Mucosa of gallbladder (tissue), 1 donor: ENCODE results near the gene UNC119. TPM values are rescaled to one million over a fixed set of nuclear protein-coding genes. Genes with fewer than 3 reads are reported as not detected.

Experiments used
- DNase-seq: peaks from one replicate; pipeline ENCODE4 v3.0.0-alpha.2; 2020; ENCODE audit warnings: low spot score
- total RNA-seq: library from RNA; stranded (reverse); gene quantifications from one replicate; pipeline ENCODE4 v1.2.1, GENCODE V29; 2021
- donor health status: DM: no; HTN: no; CAD: no.

The UNC119 gene
- total RNA-seq, 1 donor from 2014 or later, result 44.0 TPM

- DNase-seq, result no peak
Measured at GRCh38 chr17:28499364-28499664, 53.1 kb downstream of the UNC119 start.

GRCh38 chr17:28498652-28499363 lies 53.6 kb downstream of the UNC119 start:
- DNase-seq, result no peak

- DNase-seq, result peak; percentile 89
Measured at GRCh38 chr17:28497931-28498330, 54.5 kb downstream of the UNC119 start.

Other genes with a start within 250 kb of the UNC119 start
- gene TMEM97, start 233.4 kb downstream of the UNC119 start, total RNA-seq, result 65.7 TPM
- 50.1 TPM for gene IFT20, start 217.2 kb downstream of the UNC119 start, total RNA-seq
- 60.2 TPM for gene TNFAIP1, start 216.9 kb downstream of the UNC119 start, total RNA-seq
- gene POLDIP2, start 195.1 kb downstream of the UNC119 start, total RNA-seq, result 88.8 TPM
- gene SEBOX, start 187.4 kb downstream of the UNC119 start, total RNA-seq, result not detected
- 424 TPM for gene VTN, start 182.3 kb downstream of the UNC119 start, total RNA-seq
- 27.8 TPM for gene SARM1, start 180.9 kb downstream of the UNC119 start, total RNA-seq
- gene SLC46A1, start 146.4 kb downstream of the UNC119 start, total RNA-seq, result 46.2 TPM
- gene SLC13A2, start 79.0 kb downstream of the UNC119 start, total RNA-seq, result 55.0 TPM
- gene FOXN1, start 46.3 kb downstream of the UNC119 start, total RNA-seq, result 0.06 TPM
- 65.9 TPM for gene PIGS, start 18.9 kb upstream of the UNC119 start, total RNA-seq
- gene ALDOC, start 24.3 kb upstream of the UNC119 start, total RNA-seq, result 39.8 TPM
- gene SPAG5, start 46.4 kb upstream of the UNC119 start, total RNA-seq, result 6.4 TPM
- 9.0 TPM for gene RSKR, start 61.6 kb upstream of the UNC119 start, total RNA-seq
- 161 TPM for gene BLTP2, start 92.5 kb upstream of the UNC119 start, total RNA-seq
- 73.4 TPM for gene SDF2, start 109.3 kb upstream of the UNC119 start, total RNA-seq
- 59.8 TPM for gene SUPT6H, start 109.6 kb upstream of the UNC119 start, total RNA-seq
- gene PROCA1, start 159.3 kb upstream of the UNC119 start, total RNA-seq, result 4.5 TPM
- gene RAB34, start 165.2 kb upstream of the UNC119 start, total RNA-seq, result 70.2 TPM
- 1,157 TPM for gene RPL23A, start 167.4 kb upstream of the UNC119 start, total RNA-seq
- gene TLCD1, start 173.6 kb upstream of the UNC119 start, total RNA-seq, result 6.3 TPM
- gene NEK8, start 176.2 kb upstream of the UNC119 start, total RNA-seq, result 8.1 TPM
- 115 TPM for gene TRAF4, start 191.4 kb upstream of the UNC119 start, total RNA-seq